CD14-positive monocyte (primary cell): ENCODE data around the gene ZCCHC8. TPM values are rescaled to one million over a fixed set of nuclear protein-coding genes. Genes with fewer than 3 reads are reported as not detected.
A peak's percentile ranks its signal among the peaks of the same experiment; 100 is the strongest.
"Not testable (repeated sequence)": the region's sequence is repeated elsewhere in the genome, so short reads cannot be mapped to it uniquely, and the experiment has no call there.

Experiments used
- DNase-seq, 3 donors: peaks; one replicate each; pipeline ENCODE4 v3.0.0-alpha.2; 2011 to 2022
- H2AFZ ChIP-seq: 2 replicates; pipeline ENCODE4 v1.6.0; 2012; ENCODE audit warnings: mild to moderate bottlenecking, low read depth, low read length, inconsistent platforms; ENCODE audit not compliant: insufficient read depth, poor library complexity, severe bottlenecking
- H3K27ac ChIP-seq, 2 donors: 1 replicate in 1 of 2; 2 replicates in 1 of 2; pipeline ENCODE4 v1.5.1; 2012 to 2013; ENCODE audit warnings: low read length in 2 of 2, control low read depth in 1 of 2, inconsistent platforms in 1 of 2, low read depth in 1 of 2, mild to moderate bottlenecking in 1 of 2
- H3K27me3 ChIP-seq, 2 donors: one replicate each; pipeline versions ENCODE4 v1.6.0 to v1.6.1; 2011 to 2013; ENCODE audit warnings: low read length in 2 of 2; ENCODE audit not compliant: control insufficient read depth in 2 of 2, insufficient read depth in 2 of 2
- H3K36me3 ChIP-seq, 2 donors: replicated peaks in 1 of 2; 1 replicate in 1 of 2; 2 replicates in 1 of 2; pipeline versions ENCODE4 v1.5.1 to v1.6.1; 2012 to 2013; ENCODE audit warnings: low read length in 2 of 2, control low read depth in 1 of 2, inconsistent platforms in 1 of 2, mild to moderate bottlenecking in 1 of 2; ENCODE audit not compliant: insufficient read depth in 2 of 2, control insufficient read depth in 1 of 2
- H3K4me1 ChIP-seq, 2 donors: 1 replicate in 1 of 2; 2 replicates in 1 of 2; pipeline versions ENCODE4 v1.5.1 to v1.6.1; 2012 to 2013; ENCODE audit warnings: low read length in 2 of 2, control low read depth in 1 of 2, inconsistent platforms in 1 of 2, mild to moderate bottlenecking in 1 of 2, moderate library complexity in 1 of 2; ENCODE audit not compliant: insufficient read depth in 2 of 2, control insufficient read depth in 1 of 2
- H3K4me2 ChIP-seq: replicated peaks from 2 replicates; pipeline ENCODE3; 2012; ENCODE audit warnings: low read length, moderate library complexity, mild to moderate bottlenecking; ENCODE audit not compliant: poor library complexity, severe bottlenecking; ENCODE audit errors: extremely low read depth
- H3K4me3 ChIP-seq, 3 experiments: fragments of 200-600 bp in 1 of 3; sonication (generic) in 1 of 3; replicated peaks in 1 of 3; 1 replicate in 2 of 3; 2 replicates in 1 of 3; pipeline ENCODE4 v1.5.1; 2011 to 2013; ENCODE audit warnings: low read length in 3 of 3, mild to moderate bottlenecking in 3 of 3, control low read depth in 2 of 3, low read depth in 2 of 3, inconsistent platforms in 1 of 3, moderate library complexity in 1 of 3
- H3K79me2 ChIP-seq: 2 replicates; pipeline ENCODE4 v1.6.0; 2012; ENCODE audit warnings: mild to moderate bottlenecking, control low read depth, inconsistent platforms, low read length, moderate library complexity; ENCODE audit not compliant: insufficient read depth
- H3K9ac ChIP-seq: 2 replicates; pipeline ENCODE4 v1.6.0; 2017; ENCODE audit warnings: low read length, mild to moderate bottlenecking; ENCODE audit not compliant: insufficient read depth, poor library complexity, severe bottlenecking
- H3K9me3 ChIP-seq, 2 donors: replicated peaks in 1 of 2; 1 replicate in 1 of 2; 2 replicates in 1 of 2; pipeline versions ENCODE4 v1.5.1 to v1.6.1; 2012 to 2013; ENCODE audit warnings: low read length in 2 of 2, control low read depth in 1 of 2; ENCODE audit not compliant: control insufficient read depth in 1 of 2, insufficient read depth in 1 of 2
- H4K20me1 ChIP-seq: 2 replicates; pipeline ENCODE4 v1.6.0; 2012; ENCODE audit warnings: mild to moderate bottlenecking, low read length, control low read depth, moderate library complexity; ENCODE audit not compliant: insufficient read depth
- H3K27ac Mint-ChIP-seq, 7 donors: one replicate each; pipeline ENCODE4 v1.8.0; 2020; ENCODE audit warnings: mild to moderate bottlenecking in 7 of 7, mixed read lengths in 7 of 7, moderate library complexity in 6 of 7, inconsistent platforms in 2 of 7
- H3K27me3 Mint-ChIP-seq, 3 donors: one replicate each; pipeline ENCODE4 v1.8.0; 2021 to 2022; ENCODE audit warnings: low read depth in 3 of 3, mild to moderate bottlenecking in 3 of 3, mixed read lengths in 3 of 3, moderate library complexity in 3 of 3, inconsistent platforms in 1 of 3
- H3K36me3 Mint-ChIP-seq, 2 donors: one replicate each; pipeline ENCODE4 v1.8.0; 2020; ENCODE audit warnings: mixed read lengths in 2 of 2, inconsistent platforms in 1 of 2, mild to moderate bottlenecking in 1 of 2
- H3K4me1 Mint-ChIP-seq: one replicate; pipeline ENCODE4 v1.8.0; 2020; ENCODE audit warnings: mild to moderate bottlenecking, mixed read lengths
- H3K4me3 Mint-ChIP-seq, 2 donors: one replicate each; pipeline ENCODE4 v1.8.0; 2020; ENCODE audit warnings: mild to moderate bottlenecking in 2 of 2, mixed read lengths in 2 of 2, moderate library complexity in 1 of 2
- H3K9me3 Mint-ChIP-seq, 7 donors: one replicate each; pipeline ENCODE4 v1.8.0; 2020 to 2022; ENCODE audit warnings: mixed read lengths in 7 of 7, mild to moderate bottlenecking in 6 of 7, moderate library complexity in 6 of 7, inconsistent platforms in 2 of 7
- WGBS: methylation state at CpG from one replicate; pipeline ENCODE4 v1.1.5; 2013; ENCODE audit warnings: missing lambda C conversion rate; ENCODE audit not compliant: insufficient coverage; 5-methylcytosine and 5-hydroxymethylcytosine counted together
- intact Hi-C, 2 donors: fragments of 100-400 bp; cut with micrococcal nuclease; formaldehyde crosslinking; loops; one replicate each; pipeline versions ENCODE4 v1.15.0 to v1.15.1; 2023
- polyA plus RNA-seq, 3 donors: library from polyadenylated mRNA; depleted of rRNA in 1 of 3; unstranded in 2 of 3; stranded (reverse) in 1 of 3; fragments of 300-500 nt in 2 of 3; fragments of >200 nt in 1 of 3; fragmentation: Illumina TruSeq in 2 of 3; gene quantifications; 1 replicate in 2 of 3; 2 replicates in 1 of 3; pipeline ENCODE4 v1.2.3, GENCODE V29; 2012 to 2021
- TF ChIP-seq, protein P1 (sequence below): fragments of 200-600 bp; IDR thresholded peaks from one replicate; pipeline ENCODE4 v1.8.0; 2022; ENCODE audit warnings: antibody characterized with exemption, mild to moderate bottlenecking

Gene ZCCHC8
- polyA plus RNA-seq, 3 donors, result 2.5 to 25.4 (median 5.4) TPM

DNA sequence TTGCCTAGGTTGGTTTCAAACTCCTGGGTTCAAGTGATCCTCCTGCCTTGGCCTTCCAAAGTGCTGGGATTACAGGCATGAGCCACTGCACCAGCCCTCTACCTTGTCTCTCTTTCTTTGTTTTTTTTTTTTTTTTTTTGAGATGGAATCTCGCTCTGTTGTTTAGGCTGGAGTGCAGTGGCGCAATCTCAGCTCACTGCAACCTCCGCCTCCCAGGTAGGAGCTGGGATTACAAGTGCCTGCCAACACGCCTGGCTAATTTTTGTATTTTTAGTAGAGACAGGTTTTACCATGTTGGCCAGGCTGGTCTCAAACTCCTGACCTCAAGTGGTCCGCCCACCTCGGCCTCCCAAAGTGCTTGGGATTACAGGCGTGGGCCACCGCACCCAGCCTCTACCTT lies 61.9 kb downstream of the ZCCHC8 start:
- H3K9me3 Mint-ChIP-seq, H3K36me3 ChIP-seq, H3K27ac ChIP-seq, H3K27ac Mint-ChIP-seq, H3K4me3 Mint-ChIP-seq, H3K27me3 ChIP-seq, H3K9ac ChIP-seq, H2AFZ ChIP-seq, intact Hi-C loops, H3K4me1 Mint-ChIP-seq, H3K4me3 ChIP-seq, H3K36me3 Mint-ChIP-seq, H3K4me2 ChIP-seq, H3K9me3 ChIP-seq, H3K79me2 ChIP-seq, H3K4me1 ChIP-seq, H4K20me1 ChIP-seq, DNase-seq: not testable (repeated sequence)
- 85% methylated on average over 2 of the region's 8 CpGs for WGBS
- H3K27me3 Mint-ChIP-seq, result peaks cover 3 to 12% (median 12%) of the 10 kb centered on the region in 3 donors

DNA sequence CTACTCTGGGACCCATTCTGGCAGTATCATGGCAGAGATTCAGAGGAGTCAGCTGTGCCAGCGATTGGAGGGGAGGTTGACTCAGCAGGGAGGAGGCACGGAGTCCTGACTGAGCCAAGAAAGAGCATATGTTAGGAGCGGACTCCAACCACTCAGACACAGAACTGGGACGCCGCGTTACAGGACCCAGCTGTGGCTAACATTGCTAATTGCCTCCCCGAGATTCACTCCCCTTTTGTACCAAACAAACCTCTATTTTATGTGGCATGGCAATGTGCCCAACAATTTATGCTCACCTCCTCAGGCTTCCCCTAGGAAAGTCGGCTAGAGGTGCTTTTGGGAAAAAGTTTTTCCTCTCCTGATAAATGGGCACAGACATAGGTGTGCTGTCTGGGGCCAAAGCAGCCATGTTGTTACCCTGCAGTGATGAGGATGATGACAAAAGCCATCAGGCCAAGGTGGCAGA lies 63.0 kb downstream of the ZCCHC8 start:
- Histone ChIP-seq H3K9ac (no peak overlapping the region), H3K4me2 (no peak overlapping the region), H2AFZ (peak overlapping the region; percentile 35), H4K20me1 (no peaks in the 10 kb centered on the region), H3K4me1 (no peaks in the 10 kb centered on the region), H3K79me2 (no peaks in the 10 kb centered on the region), H3K27ac (no peak overlapping the region), H3K4me3 (no peak overlapping the region), H3K27me3 (no peaks in the 10 kb centered on the region), H3K9me3 (no peaks in the 10 kb centered on the region), H3K36me3 (no peaks in the 10 kb centered on the region)
- H3K9me3 Mint-ChIP-seq, result peaks cover 0 to 1% (median 0%) of the 10 kb centered on the region in 7 donors
- H3K4me3 Mint-ChIP-seq, result no peak overlapping the region
- TF ChIP-seq, protein P1, sequence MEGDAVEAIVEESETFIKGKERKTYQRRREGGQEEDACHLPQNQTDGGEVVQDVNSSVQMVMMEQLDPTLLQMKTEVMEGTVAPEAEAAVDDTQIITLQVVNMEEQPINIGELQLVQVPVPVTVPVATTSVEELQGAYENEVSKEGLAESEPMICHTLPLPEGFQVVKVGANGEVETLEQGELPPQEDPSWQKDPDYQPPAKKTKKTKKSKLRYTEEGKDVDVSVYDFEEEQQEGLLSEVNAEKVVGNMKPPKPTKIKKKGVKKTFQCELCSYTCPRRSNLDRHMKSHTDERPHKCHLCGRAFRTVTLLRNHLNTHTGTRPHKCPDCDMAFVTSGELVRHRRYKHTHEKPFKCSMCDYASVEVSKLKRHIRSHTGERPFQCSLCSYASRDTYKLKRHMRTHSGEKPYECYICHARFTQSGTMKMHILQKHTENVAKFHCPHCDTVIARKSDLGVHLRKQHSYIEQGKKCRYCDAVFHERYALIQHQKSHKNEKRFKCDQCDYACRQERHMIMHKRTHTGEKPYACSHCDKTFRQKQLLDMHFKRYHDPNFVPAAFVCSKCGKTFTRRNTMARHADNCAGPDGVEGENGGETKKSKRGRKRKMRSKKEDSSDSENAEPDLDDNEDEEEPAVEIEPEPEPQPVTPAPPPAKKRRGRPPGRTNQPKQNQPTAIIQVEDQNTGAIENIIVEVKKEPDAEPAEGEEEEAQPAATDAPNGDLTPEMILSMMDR, result no peak
- peaks cover 1 to 11% (median 7%) of the 10 kb centered on the region in 3 donors for H3K27me3 Mint-ChIP-seq
- no peaks in the 10 kb centered on the region for H3K36me3 Mint-ChIP-seq
- WGBS, result 71% methylated on average over 2 of the region's 8 CpGs
- no peaks in the 10 kb centered on the region for H3K4me1 Mint-ChIP-seq
- intact Hi-C loops, result no loop called here
- no peak overlapping the region for H3K27ac Mint-ChIP-seq
- DNase-seq, result no peak
